K562 (cell line): Measurements from ENCODE around the gene LRRTM2. TPM values are rescaled to one million over a fixed set of nuclear protein-coding genes. Genes with fewer than 3 reads are reported as not detected.

ENCODE experiments used
- ATAC-seq: fragments of 200-7000 bp; cut with Tn5 transposase; 3 replicates; pipeline ENCODE4 v1.9.1; 2020; ENCODE audit warnings: moderate library complexity
- BruUV-seq: library from RNA; stranded (reverse); fragments of 400-500 nt; replicated peaks from 2 replicates; lab custom pipeline; 2021; lab: Mats Ljungman, UMichigan
- CTCF ChIA-PET: fragments of 300-600 bp; formaldehyde crosslinking; extraction: SDS; loops from one replicate; lab custom pipeline; 2021; ENCODE audit warnings: low intra/inter-chr PET ratio; lab: Yijun Ruan, JAX
- POLR2A ChIA-PET: fragments of 300-600, 350-650 bp; sonication (Branson Sonifier 250); formaldehyde crosslinking; extraction: SDS; loops from one replicate; lab custom pipeline; 2021; ENCODE audit warnings: antibody characterized with exemption, inconsistent platforms; lab: Yijun Ruan, JAX
- DNase-seq, 4 experiments: peaks; one replicate each; pipeline versions ENCODE4 v3.0.0 to v3.0.0-alpha.2; 2011 to 2018; ENCODE audit warnings: low spot score in 3 of 4, mixed read lengths in 3 of 4; ENCODE audit errors: extremely low read depth in 1 of 4
- FAIRE-seq: peaks from 2 replicates; lab custom pipeline; 2011; peaks lifted over from hg19 to GRCh38; lab: Jason Lieb, UNC
- H2AFZ ChIP-seq: 2 replicates; pipeline ENCODE4 v1.6.0; 2011; ENCODE audit warnings: low read depth, low read length, control low read depth, inconsistent platforms
- H3K27ac ChIP-seq: fragments of 200-600 bp; 3 replicates; pipeline ENCODE4 v1.8.0; 2011; ENCODE audit warnings: low read depth, mild to moderate bottlenecking, control low read depth, inconsistent platforms, low read length, moderate library complexity, mixed read lengths; ENCODE audit errors: extremely low read depth
- H3K27me3 ChIP-seq, 2 experiments: fragments of 300-600 bp in 1 of 2; 2 replicates in 1 of 2; 3 replicates in 1 of 2; pipeline versions ENCODE4 v1.6.0 to v1.8.0; 2011; ENCODE audit warnings: inconsistent platforms in 2 of 2, low read length in 2 of 2, mild to moderate bottlenecking in 1 of 2, mixed read lengths in 1 of 2, moderate library complexity in 1 of 2; ENCODE audit not compliant: control insufficient read depth in 2 of 2, insufficient read depth in 2 of 2
- H3K36me3 ChIP-seq: fragments of 300-600 bp; 3 replicates; pipeline ENCODE4 v1.8.0; 2011; ENCODE audit warnings: mild to moderate bottlenecking, low read length, inconsistent platforms; ENCODE audit not compliant: control insufficient read depth, insufficient read depth
- H3K4me1 ChIP-seq, 2 experiments: fragments of 200-600 bp in 1 of 2; replicated peaks in 1 of 2; 2 replicates in 1 of 2; 3 replicates in 1 of 2; pipeline versions ENCODE4 v1.5.1 to v1.8.0; 2011; ENCODE audit warnings: inconsistent platforms in 2 of 2, low read length in 2 of 2, mild to moderate bottlenecking in 1 of 2, mixed read lengths in 1 of 2, moderate library complexity in 1 of 2; ENCODE audit not compliant: control insufficient read depth in 2 of 2, insufficient read depth in 2 of 2
- H3K4me2 ChIP-seq: 2 replicates; pipeline ENCODE4 v1.6.1; 2011; ENCODE audit warnings: low read length, control low read depth, inconsistent platforms, mixed read lengths; ENCODE audit not compliant: insufficient read depth
- H3K4me3 ChIP-seq: fragments of 200-600 bp; sonication (generic), shearing (Covaris generic); 2 replicates; pipeline ENCODE4 v1.5.1; 2016; ENCODE audit warnings: control low read depth, inconsistent platforms
- H3K79me2 ChIP-seq: fragments of 200-600 bp; 3 replicates; pipeline ENCODE4 v1.8.0; 2011; ENCODE audit warnings: low read length, inconsistent platforms; ENCODE audit not compliant: control insufficient read depth, insufficient read depth
- H3K9ac ChIP-seq, 2 experiments: 2 replicates each; pipeline versions ENCODE4 v1.6.0 to v1.6.1; 2011; ENCODE audit warnings: low read depth in 2 of 2, low read length in 2 of 2, control low read depth in 1 of 2, inconsistent platforms in 1 of 2, mild to moderate bottlenecking in 1 of 2, mixed read lengths in 1 of 2; ENCODE audit not compliant: insufficient read depth in 1 of 2
- H3K9me1 ChIP-seq: one replicate; pipeline ENCODE4 v1.6.0; 2011; ENCODE audit warnings: inconsistent platforms, mild to moderate bottlenecking, low read length, moderate library complexity; ENCODE audit not compliant: control insufficient read depth, insufficient read depth
- H3K9me3 ChIP-seq: replicated peaks from 2 replicates; pipeline ENCODE4 v1.5.1; 2011; ENCODE audit warnings: low read depth, low read length, inconsistent platforms; ENCODE audit not compliant: control insufficient read depth, insufficient read depth
- H4K20me1 ChIP-seq: replicated peaks from 2 replicates; pipeline ENCODE4 v1.6.1; 2011; ENCODE audit warnings: low read length, inconsistent platforms, mixed read lengths; ENCODE audit not compliant: control insufficient read depth, insufficient read depth
- GABPA ChIP-seq: fragments of 200-800 bp; sonication (Bioruptor generic); conservative IDR thresholded peaks from 2 replicates; pipeline ENCODE4 v1.6.1; 2016; ENCODE audit warnings: low read depth, missing genetic modification characterization, missing compliant biosample characterization
- POLR3A ChIP-seq: IDR thresholded peaks from 2 replicates; pipeline ENCODE4 v1.6.1; 2011; ENCODE audit warnings: borderline replicate concordance, mild to moderate bottlenecking, moderate library complexity; ENCODE audit not compliant: insufficient read length, insufficient read depth; ENCODE audit errors: extremely low read depth
- ZNF384 ChIP-seq: IDR thresholded peaks from 2 replicates; pipeline ENCODE4 v1.6.1; 2012; ENCODE audit warnings: low read depth, low read length, improper control_type of control experiment
- WGBS: fragments of 100-300 bp; shearing (Covaris generic); methylation state at CpG from one replicate; pipeline ENCODE4 v1.1.6; 2016; ENCODE audit warnings: low coverage, mixed read lengths; ENCODE audit not compliant: insufficient coverage; ENCODE audit errors: missing lambda C conversion rate; 5-methylcytosine and 5-hydroxymethylcytosine counted together
- in situ Hi-C: fragments of 300-500 bp; cut with MboI; formaldehyde crosslinking; loops from 4 replicates; pipeline ENCODE4 v1.15.0; 2018; ENCODE audit warnings: inconsistent platforms, mixed read lengths
- intact Hi-C: fragments of 100-400 bp; cut with micrococcal nuclease; formaldehyde crosslinking; loops from 2 replicates; pipeline ENCODE4 v1.14.2; 2022
- polyA plus RNA-seq, 8 experiments: library from polyadenylated mRNA; depleted of rRNA in 4 of 8; stranded (reverse) in 5 of 8; unstranded in 3 of 8; fragments of >200 nt; fragmentation: Nextera tagmentation in 2 of 8; fragmentation: Illumina TruSeq in 1 of 8; extraction: Ambion mirVana in 2 of 8; extraction: Trizol in 1 of 8; gene quantifications; 2 replicates each; pipeline versions ENCODE4 v1.2.1 to v1.2.3, GENCODE V29; 2011 to 2014; ENCODE audit warnings: inconsistent platforms in 1 of 8, missing spikeins in 1 of 8
- total RNA-seq, 7 experiments: library from RNA; depleted of rRNA in 6 of 7; stranded (reverse); fragments of >200 nt in 6 of 7; fragmentation: Illumina TruSeq in 2 of 7; extraction: Trizol in 2 of 7; gene quantifications; 2 replicates each; pipeline versions ENCODE4 v1.2.1 to v1.2.3, GENCODE V29; 2011 to 2021; ENCODE audit warnings: low replicate concordance in 1 of 7
- TF ChIP-seq, protein P1 (sequence below), 3 experiments: IDR thresholded peaks in 2 of 3; conservative IDR thresholded peaks in 1 of 3; 2 replicates each; pipeline ENCODE4 v1.5.1; 2011 to 2012; ENCODE audit warnings: low read length in 3 of 3, mild to moderate bottlenecking in 3 of 3, control low read depth in 2 of 3, improper control_type of control experiment in 1 of 3, inconsistent platforms in 1 of 3, low read depth in 1 of 3, mixed read lengths in 1 of 3, moderate library complexity in 1 of 3; ENCODE audit not compliant: insufficient read depth in 2 of 3

LRRTM2 gene
- total and polyA plus RNA-seq, 9 of the 15 experiments (the other 6 are each of a cell fraction or from before 2014, with no cell fraction given), result under 0.01 to 0.07 (median 0.03) TPM; not detected in 4

DNA sequence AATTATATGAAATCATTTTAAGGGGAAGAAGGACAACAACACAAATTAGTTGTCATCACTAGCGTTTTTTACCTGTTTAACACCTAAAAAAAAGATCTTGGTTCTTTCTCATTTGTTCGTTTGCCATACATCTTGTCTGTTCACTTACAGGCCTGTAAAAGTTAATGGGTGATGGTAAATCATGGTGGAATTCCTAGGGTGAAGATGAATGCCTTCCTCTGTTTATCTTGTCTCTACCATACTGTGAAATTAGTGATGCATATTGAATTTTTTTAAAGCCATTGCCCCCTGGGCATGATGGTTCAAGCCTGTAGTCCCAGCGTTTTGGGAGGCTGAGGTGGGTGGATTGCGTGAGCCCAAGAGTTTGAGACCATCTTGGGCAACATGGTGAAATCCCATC is 46.6 kb downstream of the LRRTM2 start (continued):
- TF ChIP-seq GABPA, result no peak

DNA sequence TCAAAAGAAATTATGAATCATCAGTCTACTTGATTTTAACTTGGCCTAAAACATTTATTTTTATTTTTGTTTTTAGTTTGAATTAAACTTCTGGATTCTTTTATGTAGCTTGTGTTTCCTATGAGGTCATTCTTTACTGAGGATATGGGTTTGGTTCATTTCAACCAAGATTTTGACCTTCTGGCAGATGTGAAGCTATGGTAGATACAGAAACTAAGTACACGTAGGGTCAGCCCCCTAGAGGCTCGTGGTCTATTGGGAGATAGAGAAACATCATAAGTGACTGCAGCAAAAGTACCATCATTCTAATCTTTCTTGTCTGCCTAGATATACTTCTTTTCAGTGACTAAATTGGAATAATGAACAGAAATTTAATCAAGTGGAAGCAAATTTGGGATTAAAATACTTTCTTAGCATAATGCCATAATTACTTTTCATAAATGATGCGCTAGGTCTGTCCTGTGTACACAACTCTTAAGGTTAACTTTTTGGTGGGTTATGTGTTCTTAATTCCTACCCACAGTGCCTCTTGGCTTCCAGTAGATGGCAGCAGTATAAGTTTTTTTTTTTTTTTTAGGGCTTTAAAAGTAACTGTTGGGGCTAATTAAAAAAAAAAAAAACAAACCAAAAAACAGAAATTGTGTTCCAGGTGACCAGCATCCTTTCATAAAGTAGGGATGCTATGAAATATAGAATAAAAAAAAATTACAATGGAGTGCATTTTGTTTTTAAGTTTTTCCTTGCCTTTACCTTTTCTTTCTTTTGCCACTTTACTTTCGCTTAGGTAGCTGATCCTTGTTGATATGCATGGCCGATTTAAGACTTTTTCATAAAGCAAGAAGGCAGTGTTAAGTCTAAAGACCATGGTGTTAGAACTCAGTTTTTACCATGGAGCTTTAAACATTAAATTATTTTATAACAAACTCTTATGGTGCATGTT is 49.9 kb downstream of the LRRTM2 start:
- Histone ChIP-seq H3K4me1 (no peaks in the 10 kb centered on the region), H3K9me3 (no peaks in the 10 kb centered on the region), H3K4me2 (no peak overlapping the region), H2AFZ (no peak overlapping the region), H3K36me3 (peaks cover 35% of the 10 kb centered on the region; the same call in 2 of the 3 replicates), H4K20me1 (no peaks in the 10 kb centered on the region), H3K4me3 (no peak overlapping the region), H3K9ac (no peak overlapping the region), H3K79me2 (no peaks in the 10 kb centered on the region), H3K9me1 (no peaks in the 10 kb centered on the region), H3K27ac (no peak overlapping the region), H3K27me3 (no peaks in the 10 kb centered on the region)
- WGBS, result 44% methylated on average over 5 of the region's 5 CpGs
- DNase-seq, result peak; percentile 8 to 42 (median 35)
- BruUV-seq, result no TSS peak
- in situ Hi-C loops, result no loop called here
- POLR2A ChIA-PET, result interaction anchor here (0.6 to 1.6 kb wide), 4 partner anchors 10 to 169 kb away, joined by 3 to 4 read pairs (median 4); no protein-coding TSS in a partner anchor
- intact Hi-C loops, result loop anchor here (5.0 kb wide), 1 partner anchor 437 kb away; no protein-coding TSS in a partner anchor
- CTCF ChIA-PET, result interaction anchor here (0.6 to 1.0 kb wide), 4 partner anchors 437 to 924 kb away, joined by 3 to 5 read pairs (median 3); no protein-coding TSS in a partner anchor
- peak; percentile 71 for FAIRE-seq
- TF ChIP-seq POLR3A, result no peak
- TF ChIP-seq ZNF384, result peak; percentile 93
- TF ChIP-seq, protein P1, sequence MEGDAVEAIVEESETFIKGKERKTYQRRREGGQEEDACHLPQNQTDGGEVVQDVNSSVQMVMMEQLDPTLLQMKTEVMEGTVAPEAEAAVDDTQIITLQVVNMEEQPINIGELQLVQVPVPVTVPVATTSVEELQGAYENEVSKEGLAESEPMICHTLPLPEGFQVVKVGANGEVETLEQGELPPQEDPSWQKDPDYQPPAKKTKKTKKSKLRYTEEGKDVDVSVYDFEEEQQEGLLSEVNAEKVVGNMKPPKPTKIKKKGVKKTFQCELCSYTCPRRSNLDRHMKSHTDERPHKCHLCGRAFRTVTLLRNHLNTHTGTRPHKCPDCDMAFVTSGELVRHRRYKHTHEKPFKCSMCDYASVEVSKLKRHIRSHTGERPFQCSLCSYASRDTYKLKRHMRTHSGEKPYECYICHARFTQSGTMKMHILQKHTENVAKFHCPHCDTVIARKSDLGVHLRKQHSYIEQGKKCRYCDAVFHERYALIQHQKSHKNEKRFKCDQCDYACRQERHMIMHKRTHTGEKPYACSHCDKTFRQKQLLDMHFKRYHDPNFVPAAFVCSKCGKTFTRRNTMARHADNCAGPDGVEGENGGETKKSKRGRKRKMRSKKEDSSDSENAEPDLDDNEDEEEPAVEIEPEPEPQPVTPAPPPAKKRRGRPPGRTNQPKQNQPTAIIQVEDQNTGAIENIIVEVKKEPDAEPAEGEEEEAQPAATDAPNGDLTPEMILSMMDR (IDR thresholded peaks at IDR 0.05 in 2 of 3, conservative IDR thresholded peaks at IDR 0.05 in 1 of 3; ENCODE audit: insufficient read depth in 2 of 3, low read depth in 1 of 3, low read length in 3 of 3), result peak; percentile 30 to 56 (median 53); a peak in 5 of 6 replicates
- peak; percentile 85 for ATAC-seq
